A673 (cell line): ENCODE data around the gene EREG.

Experiments used
- CTCF ChIP-seq: fragments of 300-800, 200-600 bp; sonication (generic); conservative IDR thresholded peaks from 2 replicates; pipeline ENCODE4 v1.5.1; 2017; ENCODE audit warnings: low read depth, mild to moderate bottlenecking, antibody characterized with exemption, low read length, moderate library complexity, mixed read lengths
- EZH2 ChIP-seq: fragments of 200-600 bp; sonication (generic); IDR thresholded peaks from 2 replicates; pipeline ENCODE4 v1.6.1; 2017; ENCODE audit warnings: borderline replicate concordance, low read depth, mild to moderate bottlenecking, mixed read lengths, antibody characterized with exemption, low read length; ENCODE audit not compliant: poor library complexity, severe bottlenecking

GRCh38 chr4:74389494-74389893 lies 24.5 kb downstream of the EREG start:
- TF ChIP-seq CTCF (no peak), EZH2 (no peak)
